ENCODE data around the gene PTPRM.

Gene PTPRM

DNA sequence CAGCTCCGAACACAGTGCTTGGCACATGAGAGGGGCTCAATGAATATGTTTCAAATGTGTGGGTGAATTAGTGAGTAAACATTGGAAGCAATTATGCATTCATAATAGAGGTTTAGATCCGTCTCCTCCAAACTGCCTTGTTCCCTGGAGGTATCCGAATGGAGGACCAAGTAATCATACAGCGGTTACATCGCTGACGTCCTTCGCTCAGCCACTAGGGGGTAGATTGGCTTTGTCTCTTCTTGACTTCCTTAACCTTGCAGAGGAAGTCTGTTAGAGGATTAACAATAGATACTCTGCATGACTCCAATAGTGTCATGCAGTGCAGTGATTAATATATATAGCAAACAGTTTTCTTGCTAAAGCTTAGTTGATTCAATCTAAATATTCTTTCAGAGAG is 517.0 kb downstream of the PTPRM start:
- no peak overlapping the region for H3K4me2 ChIP-seq (ENCODE audit: low read depth, low read length, poor library complexity, severe bottlenecking)
- no peaks in the 10 kb centered on the region for H3K27me3 ChIP-seq (ENCODE audit: insufficient read depth, low read length, poor library complexity, severe bottlenecking)
- no peaks in the 10 kb centered on the region for H3K9me2 ChIP-seq (replicated peaks; ENCODE audit: low read depth, low read length)
- no peaks in the 10 kb centered on the region for H3K4me1 ChIP-seq (ENCODE audit: insufficient read depth, low read length, poor library complexity, severe bottlenecking)
- no peaks in the 10 kb centered on the region for H3K36me3 ChIP-seq (ENCODE audit: insufficient read depth, low read length)
- TF ChIP-seq, protein P1, sequence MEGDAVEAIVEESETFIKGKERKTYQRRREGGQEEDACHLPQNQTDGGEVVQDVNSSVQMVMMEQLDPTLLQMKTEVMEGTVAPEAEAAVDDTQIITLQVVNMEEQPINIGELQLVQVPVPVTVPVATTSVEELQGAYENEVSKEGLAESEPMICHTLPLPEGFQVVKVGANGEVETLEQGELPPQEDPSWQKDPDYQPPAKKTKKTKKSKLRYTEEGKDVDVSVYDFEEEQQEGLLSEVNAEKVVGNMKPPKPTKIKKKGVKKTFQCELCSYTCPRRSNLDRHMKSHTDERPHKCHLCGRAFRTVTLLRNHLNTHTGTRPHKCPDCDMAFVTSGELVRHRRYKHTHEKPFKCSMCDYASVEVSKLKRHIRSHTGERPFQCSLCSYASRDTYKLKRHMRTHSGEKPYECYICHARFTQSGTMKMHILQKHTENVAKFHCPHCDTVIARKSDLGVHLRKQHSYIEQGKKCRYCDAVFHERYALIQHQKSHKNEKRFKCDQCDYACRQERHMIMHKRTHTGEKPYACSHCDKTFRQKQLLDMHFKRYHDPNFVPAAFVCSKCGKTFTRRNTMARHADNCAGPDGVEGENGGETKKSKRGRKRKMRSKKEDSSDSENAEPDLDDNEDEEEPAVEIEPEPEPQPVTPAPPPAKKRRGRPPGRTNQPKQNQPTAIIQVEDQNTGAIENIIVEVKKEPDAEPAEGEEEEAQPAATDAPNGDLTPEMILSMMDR (conservative IDR thresholded peaks at IDR 0.05; ENCODE audit: low read length): peak; percentile 63
- no peak for TF ChIP-seq EZH2phosphoT487 (IDR thresholded peaks at IDR 0.05; ENCODE audit: borderline replicate concordance)
- H3K4me3 ChIP-seq (ENCODE audit: low read length, poor library complexity, severe bottlenecking): no peak overlapping the region
- no peaks in the 10 kb centered on the region for H3K9me3 ChIP-seq (ENCODE audit: insufficient read depth, low read depth, low read length)
- no peak overlapping the region for H2AFZ ChIP-seq (ENCODE audit: low read length)
- H3K9ac ChIP-seq (ENCODE audit: low read depth, low read length, poor library complexity, severe bottlenecking): no peak overlapping the region
- no peaks in the 10 kb centered on the region for H3K79me2 ChIP-seq (ENCODE audit: insufficient read depth, low read length)
- H3F3A ChIP-seq (ENCODE audit: low read depth): no peaks in the 10 kb centered on the region
- no peaks in the 10 kb centered on the region for H4K20me1 ChIP-seq (ENCODE audit: insufficient read depth, low read length, poor library complexity, severe bottlenecking)

- no peaks in the 10 kb centered on the region for H3K36me3 ChIP-seq (ENCODE audit: insufficient read depth, low read length)
- no peaks in the 10 kb centered on the region for H3K27me3 ChIP-seq (ENCODE audit: insufficient read depth, low read length, poor library complexity, severe bottlenecking)
- H3F3A ChIP-seq (ENCODE audit: low read depth): no peaks in the 10 kb centered on the region
- H3K4me2 ChIP-seq (ENCODE audit: low read depth, low read length, poor library complexity, severe bottlenecking): no peak overlapping the region
- no peaks in the 10 kb centered on the region for H3K9me3 ChIP-seq (ENCODE audit: insufficient read depth, low read depth, low read length)
- H2AFZ ChIP-seq (ENCODE audit: low read length): no peak overlapping the region
- no peaks in the 10 kb centered on the region for H3K79me2 ChIP-seq (ENCODE audit: insufficient read depth, low read length)
- H4K20me1 ChIP-seq (ENCODE audit: insufficient read depth, low read length, poor library complexity, severe bottlenecking): no peaks in the 10 kb centered on the region
- H3K4me1 ChIP-seq (ENCODE audit: insufficient read depth, low read length, poor library complexity, severe bottlenecking): no peaks in the 10 kb centered on the region
- TF ChIP-seq, protein P1 (conservative IDR thresholded peaks at IDR 0.05; ENCODE audit: low read length): no peak
- no peak for TF ChIP-seq EZH2phosphoT487 (IDR thresholded peaks at IDR 0.05; ENCODE audit: borderline replicate concordance)
- H3K4me3 ChIP-seq (ENCODE audit: low read length, poor library complexity, severe bottlenecking): no peak overlapping the region
- no peaks in the 10 kb centered on the region for H3K9me2 ChIP-seq (replicated peaks; ENCODE audit: low read depth, low read length)
- H3K9ac ChIP-seq (ENCODE audit: low read depth, low read length, poor library complexity, severe bottlenecking): no peak overlapping the region
Observed at GRCh38 chr18:8088626-8089025, 521.5 kb downstream of the PTPRM start.

- Histone ChIP-seq H3K4me2 (ENCODE audit: low read depth, low read length, poor library complexity, severe bottlenecking) (no peak overlapping the region), H3K36me3 (ENCODE audit: insufficient read depth, low read length) (no peaks in the 10 kb centered on the region), H3K27me3 (ENCODE audit: insufficient read depth, low read length, poor library complexity, severe bottlenecking) (no peaks in the 10 kb centered on the region), H3K4me1 (ENCODE audit: insufficient read depth, low read length, poor library complexity, severe bottlenecking) (no peaks in the 10 kb centered on the region), H3K4me3 (ENCODE audit: low read length, poor library complexity, severe bottlenecking) (no peak overlapping the region), H3F3A (ENCODE audit: low read depth) (no peaks in the 10 kb centered on the region), H2AFZ (ENCODE audit: low read length) (no peak overlapping the region), H3K79me2 (ENCODE audit: insufficient read depth, low read length) (no peaks in the 10 kb centered on the region), H4K20me1 (ENCODE audit: insufficient read depth, low read length, poor library complexity, severe bottlenecking) (no peaks in the 10 kb centered on the region), H3K9me2 (replicated peaks; ENCODE audit: low read depth, low read length) (no peaks in the 10 kb centered on the region), H3K9me3 (ENCODE audit: insufficient read depth, low read depth, low read length) (no peaks in the 10 kb centered on the region), H3K9ac (ENCODE audit: low read depth, low read length, poor library complexity, severe bottlenecking) (no peak overlapping the region)
- TF ChIP-seq, protein P1 (conservative IDR thresholded peaks at IDR 0.05; ENCODE audit: low read length): no peak
- TF ChIP-seq EZH2phosphoT487 (IDR thresholded peaks at IDR 0.05; ENCODE audit: borderline replicate concordance): no peak
Observed at GRCh38 chr18:8091035-8091434, 523.9 kb downstream of the PTPRM start.

Measured in Loucy (cell line).